LNCaP clone FGC (cell line): Measurements from ENCODE around the gene INF2.
"Not testable (repeated sequence)": the region's sequence is repeated elsewhere in the genome, so short reads cannot be mapped to it uniquely, and the experiment has no call there.

Experiments
- DNase-seq: peaks from one replicate; pipeline ENCODE4 v3.0.0-alpha.2; 2011; ENCODE audit warnings: low read depth
- H3K4me3 ChIP-seq: 2 replicates; pipeline ENCODE4 v1.5.1; 2011; ENCODE audit warnings: mild to moderate bottlenecking, low read depth, low read length, control low read depth
- CTCF ChIP-seq: IDR thresholded peaks from 2 replicates; pipeline ENCODE4 v1.5.1; 2012; ENCODE audit warnings: mild to moderate bottlenecking; ENCODE audit not compliant: control insufficient read depth, insufficient read depth; ENCODE audit errors: extremely low read depth

Gene INF2

DNA sequence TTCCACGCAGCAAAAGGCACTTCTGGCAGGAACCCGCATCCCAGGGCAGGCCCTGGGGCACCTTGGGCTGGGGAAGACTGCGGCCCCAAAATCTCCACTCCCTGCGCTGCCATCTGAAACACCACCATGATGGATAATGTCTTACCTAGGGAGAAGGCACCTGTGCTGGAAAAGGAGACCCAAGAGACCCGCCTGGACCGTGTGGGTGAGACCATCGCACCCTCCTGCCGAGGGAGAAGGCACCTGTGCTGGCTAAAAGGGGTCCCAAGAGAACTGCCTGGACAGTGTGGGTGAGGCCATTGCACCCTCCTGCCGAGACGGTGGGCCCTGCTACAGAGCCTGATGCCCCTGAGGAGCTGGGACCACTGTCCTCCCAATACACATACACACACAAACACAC is 24.8 kb upstream of the INF2 start:
- TF ChIP-seq CTCF = no peak
- no peak for DNase-seq
- no peak overlapping the region for H3K4me3 ChIP-seq

GRCh38 chr14:104665114-104665656 is 24.2 kb upstream of the INF2 start:
- no peak overlapping the region for H3K4me3 ChIP-seq
- no peak for DNase-seq
- TF ChIP-seq CTCF = no peak

GRCh38 chr14:104665657-104666522 is 23.5 kb upstream of the INF2 start:
- no peak overlapping the region for H3K4me3 ChIP-seq
- 0 out of 2 replicates have a peak, but pooled peaks have one; percentile 9 for TF ChIP-seq CTCF
- no peak for DNase-seq

- H3K4me3 ChIP-seq, DNase-seq: not testable (repeated sequence)
Observed at GRCh38 chr14:104666523-104666895, 22.9 kb upstream of the INF2 start.

- no peak for DNase-seq
- no peak overlapping the region for H3K4me3 ChIP-seq
- no peak for TF ChIP-seq CTCF
Observed at GRCh38 chr14:104666981-104667380, 22.4 kb upstream of the INF2 start.

GRCh38 chr14:104669697-104670096 is 19.7 kb upstream of the INF2 start:
- no peak for DNase-seq
- no peak for TF ChIP-seq CTCF

GRCh38 chr14:104671330-104671977 is 18.0 kb upstream of the INF2 start:
- DNase-seq = not testable (repeated sequence)

More at GRCh38 chr14:104669697-104670096, 19.7 kb upstream of the INF2 start:
- no peak overlapping the region for H3K4me3 ChIP-seq

DNA sequence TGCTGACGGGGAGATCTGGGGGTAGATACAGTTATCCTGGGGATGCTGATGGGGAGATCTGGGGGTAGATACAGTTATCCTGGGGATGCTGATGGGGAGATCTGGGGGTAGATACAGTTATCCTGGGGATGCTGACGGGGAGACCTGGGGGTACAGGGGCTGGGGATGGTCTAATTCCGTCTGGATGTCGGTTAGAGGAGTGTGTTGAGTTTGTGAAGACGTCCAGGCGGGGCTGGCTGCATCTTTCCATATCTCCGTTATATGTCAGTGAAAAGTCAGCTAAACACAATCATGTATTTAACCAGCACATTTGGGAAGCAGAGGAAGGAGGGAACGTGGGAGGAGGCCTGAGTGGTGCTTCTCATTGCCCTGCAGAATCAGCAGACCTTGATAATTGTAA is 17.3 kb upstream of the INF2 start:
- H3K4me3 ChIP-seq, DNase-seq: not testable (repeated sequence)

More at GRCh38 chr14:104671330-104671977, 18.0 kb upstream of the INF2 start:
- not testable (repeated sequence) for H3K4me3 ChIP-seq
